Measurements from ENCODE around the gene AMH. TPM values are rescaled to one million over a fixed set of nuclear protein-coding genes. Genes with fewer than 3 reads are reported as not detected.

The AMH gene
- total RNA-seq, 3 donors from 2014 or later (not counting 1 experiment from before 2014, with no cell fraction given): 0.55 to 2.1 (median 0.88) TPM

DNA sequence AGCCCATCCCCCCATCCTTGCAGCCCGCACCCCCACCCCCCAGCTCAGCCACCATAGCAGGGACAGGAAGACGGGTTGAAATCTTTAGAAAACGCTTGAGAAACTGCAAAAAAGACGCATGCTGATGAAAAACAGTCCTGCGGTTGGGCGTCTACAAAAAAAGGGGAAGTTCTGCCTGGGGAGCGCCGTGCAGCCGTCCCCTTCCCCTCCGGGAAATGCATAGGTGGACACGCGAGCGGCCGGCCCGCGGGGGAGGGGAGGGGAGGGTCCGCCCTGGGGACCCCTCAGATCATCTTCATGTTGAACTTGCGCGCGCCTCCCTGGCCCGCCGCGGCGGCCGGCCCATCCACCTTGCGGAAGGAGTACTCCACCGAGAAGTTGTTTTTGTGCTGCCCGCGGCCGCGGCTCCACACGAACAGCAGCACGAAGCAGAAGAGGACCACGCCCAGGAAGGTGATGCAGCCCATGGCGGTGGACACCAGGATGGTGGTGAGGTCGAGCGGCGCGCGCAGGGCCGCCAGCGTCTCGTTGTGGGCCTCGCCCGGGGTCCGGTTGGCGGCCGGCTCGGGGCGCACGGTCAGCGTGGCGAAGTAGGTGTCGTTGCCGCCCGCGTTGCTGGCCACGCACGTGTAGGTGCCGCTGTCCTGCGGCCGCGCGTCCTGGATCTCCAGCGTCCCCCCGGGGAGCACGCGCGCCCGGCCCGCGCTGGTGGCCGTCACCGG lies 40.8 kb downstream of the AMH start:
- Mint-ChIP-seq H3K27ac (peak overlapping the region; percentile 88 to 98), H3K36me3 (no peaks in the 10 kb centered on the region), H3K27me3 (ENCODE audit: low read depth in 2 of 2) (no peaks in the 10 kb centered on the region), H3K4me1 (peaks cover 29 to 54% of the 10 kb centered on the region in 2 donors), H3K9me3 (no peaks in the 10 kb centered on the region), H3K4me3 (peak overlapping the region; percentile 94)
- Histone ChIP-seq H3K4me1 (ENCODE audit: control insufficient read depth, insufficient read depth, low read length) (peaks cover 57% of the 10 kb centered on the region), H3K27me3 (ENCODE audit: control insufficient read depth, insufficient read depth, low read length) (no peaks in the 10 kb centered on the region), H3K36me3 (ENCODE audit: control insufficient read depth, insufficient read depth, low read length) (peaks cover 4% of the 10 kb centered on the region), H3K9me3 (ENCODE audit: control insufficient read depth, insufficient read depth, low read length) (no peaks in the 10 kb centered on the region), H3K27ac (ENCODE audit: low read length) (peak overlapping the region; percentile 68), H3K4me3 (ENCODE audit: low read length) (peak overlapping the region; percentile 47)
- DNase-seq (peak; percentile 55 to 77), ATAC-seq (peak; percentile 62 to 76 (median 68))
- TF ChIP-seq, protein P1, sequence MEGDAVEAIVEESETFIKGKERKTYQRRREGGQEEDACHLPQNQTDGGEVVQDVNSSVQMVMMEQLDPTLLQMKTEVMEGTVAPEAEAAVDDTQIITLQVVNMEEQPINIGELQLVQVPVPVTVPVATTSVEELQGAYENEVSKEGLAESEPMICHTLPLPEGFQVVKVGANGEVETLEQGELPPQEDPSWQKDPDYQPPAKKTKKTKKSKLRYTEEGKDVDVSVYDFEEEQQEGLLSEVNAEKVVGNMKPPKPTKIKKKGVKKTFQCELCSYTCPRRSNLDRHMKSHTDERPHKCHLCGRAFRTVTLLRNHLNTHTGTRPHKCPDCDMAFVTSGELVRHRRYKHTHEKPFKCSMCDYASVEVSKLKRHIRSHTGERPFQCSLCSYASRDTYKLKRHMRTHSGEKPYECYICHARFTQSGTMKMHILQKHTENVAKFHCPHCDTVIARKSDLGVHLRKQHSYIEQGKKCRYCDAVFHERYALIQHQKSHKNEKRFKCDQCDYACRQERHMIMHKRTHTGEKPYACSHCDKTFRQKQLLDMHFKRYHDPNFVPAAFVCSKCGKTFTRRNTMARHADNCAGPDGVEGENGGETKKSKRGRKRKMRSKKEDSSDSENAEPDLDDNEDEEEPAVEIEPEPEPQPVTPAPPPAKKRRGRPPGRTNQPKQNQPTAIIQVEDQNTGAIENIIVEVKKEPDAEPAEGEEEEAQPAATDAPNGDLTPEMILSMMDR (IDR thresholded peaks at IDR 0.05): no peak
- under 1% methylated on average over 73 of the region's 74 CpGs for WGBS (ENCODE audit: insufficient coverage)
- intact Hi-C loops (cut with micrococcal nuclease): no loop called here

DNA sequence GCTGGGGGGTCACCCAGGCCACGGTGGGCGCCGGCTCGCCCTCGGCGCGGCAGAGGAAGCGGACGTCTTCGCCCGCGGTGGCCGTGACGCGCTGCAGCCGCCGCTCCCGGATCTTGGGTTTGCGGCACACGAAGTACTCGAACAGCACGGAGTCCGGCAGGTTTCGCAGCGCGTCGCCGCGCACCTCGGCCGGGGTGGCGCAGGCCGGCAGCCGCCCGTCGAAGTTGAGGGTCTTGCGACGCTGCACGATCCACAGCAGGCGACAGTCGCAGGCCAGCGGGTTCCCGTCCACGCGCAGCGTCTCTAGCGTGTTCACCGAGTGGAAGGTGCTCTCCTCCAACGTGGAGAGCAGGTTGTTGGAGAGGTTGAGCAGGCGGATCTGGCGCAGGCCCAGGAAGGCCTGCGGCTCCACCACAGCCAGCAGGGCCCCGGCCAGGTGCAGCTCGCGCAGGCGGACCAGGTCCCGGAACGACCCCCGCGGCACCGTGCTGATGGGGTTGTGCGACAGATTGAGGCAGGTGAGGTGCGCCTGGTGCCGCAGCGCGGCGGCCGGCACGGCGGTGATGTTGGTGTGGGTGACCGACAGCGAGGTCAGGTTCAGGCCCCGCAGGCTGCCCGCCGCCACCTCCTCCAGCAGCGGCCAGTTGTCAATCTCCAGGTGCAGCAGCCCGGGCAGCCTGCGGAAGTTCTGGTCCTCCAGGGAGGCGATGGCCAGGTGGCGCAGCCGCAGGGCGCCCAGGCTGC lies 41.5 kb downstream of the AMH start:
- Histone ChIP-seq H3K9me3 (ENCODE audit: control insufficient read depth, insufficient read depth, low read length) (no peaks in the 10 kb centered on the region), H3K27me3 (ENCODE audit: control insufficient read depth, insufficient read depth, low read length) (no peaks in the 10 kb centered on the region), H3K4me1 (ENCODE audit: control insufficient read depth, insufficient read depth, low read length) (peaks cover 57% of the 10 kb centered on the region), H3K27ac (ENCODE audit: low read length) (peak overlapping the region; percentile 26), H3K36me3 (ENCODE audit: control insufficient read depth, insufficient read depth, low read length) (peaks cover 4% of the 10 kb centered on the region), H3K4me3 (ENCODE audit: low read length) (peak overlapping the region; percentile 47)
- intact Hi-C loops (cut with micrococcal nuclease): no loop called here
- no peaks in the 10 kb centered on the region for H3K9me3 Mint-ChIP-seq
- H3K27me3 Mint-ChIP-seq (ENCODE audit: low read depth in 2 of 2): no peaks in the 10 kb centered on the region
- H3K4me3 Mint-ChIP-seq: peak overlapping the region; percentile 84
- peak overlapping the region; percentile 54 to 98 for H3K27ac Mint-ChIP-seq
- ATAC-seq (peak; percentile 19 to 42 (median 38)), DNase-seq (peak in 1 of 2 donors; percentile 57)
- 2% methylated on average over 82 of the region's 82 CpGs for WGBS (ENCODE audit: insufficient coverage)
- TF ChIP-seq, protein P1 (IDR thresholded peaks at IDR 0.05): no peak
- peaks cover 29 to 51% of the 10 kb centered on the region in 2 donors for H3K4me1 Mint-ChIP-seq
- no peaks in the 10 kb centered on the region for H3K36me3 Mint-ChIP-seq

DNA sequence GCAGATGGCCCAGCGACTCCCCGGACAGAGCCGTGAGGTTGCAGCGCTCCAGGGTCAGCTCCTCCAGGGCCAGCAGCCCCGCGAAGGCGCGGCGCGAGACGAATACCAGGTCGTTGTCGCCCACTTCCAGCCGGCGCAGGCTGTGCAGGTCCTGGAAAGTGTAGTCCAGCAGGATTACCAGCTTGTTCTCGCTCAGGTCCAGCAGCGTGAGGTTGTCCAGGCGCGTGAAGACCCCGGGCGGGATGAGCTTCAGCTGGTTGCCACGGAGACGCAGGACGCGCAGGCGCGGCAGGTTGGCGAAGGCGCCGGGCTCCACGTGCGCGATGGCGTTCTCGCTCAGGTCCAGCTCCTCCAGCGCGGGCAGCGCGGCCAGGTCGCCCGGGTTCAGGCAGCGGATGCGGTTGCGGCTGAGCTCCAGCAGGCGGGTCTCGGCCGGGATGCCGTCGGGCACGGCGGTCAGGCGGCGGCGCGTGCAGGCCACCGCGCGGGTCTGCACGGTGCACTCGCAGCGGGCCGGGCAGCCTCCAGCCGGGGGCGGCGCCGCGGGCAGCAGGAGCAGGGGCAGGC lies 42.1 kb downstream of the AMH start:
- WGBS (ENCODE audit: insufficient coverage): 58% methylated on average over 67 of the region's 67 CpGs
- Histone ChIP-seq H3K4me1 (ENCODE audit: control insufficient read depth, insufficient read depth, low read length) (peaks cover 57% of the 10 kb centered on the region), H3K27ac (ENCODE audit: low read length) (peak overlapping the region; percentile 26), H3K9me3 (ENCODE audit: control insufficient read depth, insufficient read depth, low read length) (no peaks in the 10 kb centered on the region), H3K4me3 (ENCODE audit: low read length) (peak overlapping the region; percentile 47), H3K36me3 (ENCODE audit: control insufficient read depth, insufficient read depth, low read length) (peaks cover 4% of the 10 kb centered on the region), H3K27me3 (ENCODE audit: control insufficient read depth, insufficient read depth, low read length) (no peaks in the 10 kb centered on the region)
- Mint-ChIP-seq H3K36me3 (no peaks in the 10 kb centered on the region), H3K4me1 (peaks cover 29 to 50% of the 10 kb centered on the region in 2 donors), H3K27me3 (ENCODE audit: low read depth in 2 of 2) (no peaks in the 10 kb centered on the region), H3K27ac (peak overlapping the region in 1 of 2 donors; percentile 98), H3K4me3 (peak overlapping the region; percentile 84), H3K9me3 (no peaks in the 10 kb centered on the region)
- intact Hi-C loops (cut with micrococcal nuclease): no loop called here
- TF ChIP-seq, protein P1 (IDR thresholded peaks at IDR 0.05): no peak
- DNase-seq (no peak), ATAC-seq (no peak)

Data from natural killer cell (primary cell).